Liver (tissue), 9 donors: ENCODE results near the gene WNT16. TPM values are rescaled to one million over a fixed set of nuclear protein-coding genes. Genes with fewer than 3 reads are reported as not detected.

Source experiments
- DNase-seq: peaks from one replicate; pipeline ENCODE4 v3.0.0-alpha.2; 2017; ENCODE audit warnings: low spot score
- H3K27ac ChIP-seq, 2 donors: one replicate each; pipeline ENCODE4 v1.7.0; 2013; ENCODE audit warnings: inconsistent platforms in 2 of 2, low read length in 2 of 2, control low read depth in 1 of 2, low read depth in 1 of 2, mild to moderate bottlenecking in 1 of 2
- H3K27me3 ChIP-seq, 4 donors: one replicate each; pipeline versions ENCODE4 v1.6.1 to v1.7.0; 2013; ENCODE audit warnings: low read length in 3 of 4, inconsistent platforms in 1 of 4, mild to moderate bottlenecking in 1 of 4, moderate library complexity in 1 of 4; ENCODE audit not compliant: control insufficient read depth in 4 of 4, insufficient read depth in 4 of 4
- H3K36me3 ChIP-seq, 4 donors: one replicate each; pipeline versions ENCODE4 v1.6.1 to v1.7.0; 2013; ENCODE audit warnings: low read length in 3 of 4, mild to moderate bottlenecking in 3 of 4, low read depth in 1 of 4, moderate library complexity in 1 of 4; ENCODE audit not compliant: control insufficient read depth in 4 of 4, insufficient read depth in 3 of 4
- H3K4me1 ChIP-seq, 4 donors: one replicate each; pipeline versions ENCODE4 v1.6.1 to v1.7.0; 2013; ENCODE audit warnings: low read length in 3 of 4, mild to moderate bottlenecking in 3 of 4, moderate library complexity in 1 of 4; ENCODE audit not compliant: control insufficient read depth in 4 of 4, insufficient read depth in 4 of 4
- H3K4me3 ChIP-seq, 3 donors: one replicate each; pipeline versions ENCODE4 v1.6.1 to v1.7.0; 2013; ENCODE audit warnings: low read length in 3 of 3, control low read depth in 1 of 3, low read depth in 1 of 3, mild to moderate bottlenecking in 1 of 3
- H3K9ac ChIP-seq, 2 donors: one replicate each; pipeline ENCODE4 v1.7.0; 2013; ENCODE audit warnings: low read length in 2 of 2, mild to moderate bottlenecking in 2 of 2, moderate library complexity in 2 of 2, control low read depth in 1 of 2, low read depth in 1 of 2
- H3K9me3 ChIP-seq, 4 donors: one replicate each; pipeline versions ENCODE4 v1.6.1 to v1.7.0; 2013; ENCODE audit warnings: low read length in 3 of 4; ENCODE audit not compliant: control insufficient read depth in 4 of 4
- ATF3 ChIP-seq: IDR thresholded peaks from 2 replicates; pipeline ENCODE4 v1.6.1; 2016; ENCODE audit warnings: antibody characterized with exemption
- CTCF ChIP-seq: fragments of 150-350 bp; IDR thresholded peaks from 2 replicates; pipeline ENCODE4 v1.5.1; 2017; ENCODE audit warnings: improper control_type of control experiment, low read depth, low read length; ENCODE audit not compliant: missing input control
- FOXA1 ChIP-seq: IDR thresholded peaks from 2 replicates; pipeline ENCODE4 v1.6.1; 2016; ENCODE audit warnings: antibody characterized with exemption
- FOXA2 ChIP-seq: IDR thresholded peaks from 2 replicates; pipeline ENCODE4 v1.6.1; 2016; ENCODE audit warnings: antibody characterized with exemption
- HNF4G ChIP-seq: IDR thresholded peaks from 2 replicates; pipeline ENCODE4 v1.6.1; 2016; ENCODE audit warnings: antibody characterized with exemption
- MAX ChIP-seq: IDR thresholded peaks from 2 replicates; pipeline ENCODE4 v1.6.1; 2016; ENCODE audit warnings: antibody characterized with exemption
- NR2F2 ChIP-seq: IDR thresholded peaks from 2 replicates; pipeline ENCODE4 v1.6.1; 2016; ENCODE audit warnings: antibody characterized with exemption
- REST ChIP-seq: IDR thresholded peaks from 2 replicates; pipeline ENCODE4 v1.6.1; 2016; ENCODE audit warnings: antibody characterized with exemption, mild to moderate bottlenecking
- RXRA ChIP-seq, 2 donors: IDR thresholded peaks; 2 replicates each; pipeline ENCODE4 v1.6.1; 2017 to 2018; ENCODE audit warnings: antibody characterized with exemption in 2 of 2, mild to moderate bottlenecking in 1 of 2
- SP1 ChIP-seq: IDR thresholded peaks from 2 replicates; pipeline ENCODE4 v1.6.1; 2018; ENCODE audit warnings: antibody characterized with exemption, mild to moderate bottlenecking
- TAF1 ChIP-seq: conservative IDR thresholded peaks from 2 replicates; pipeline ENCODE4 v1.6.1; 2016; ENCODE audit warnings: antibody characterized with exemption, mild to moderate bottlenecking
- YY1 ChIP-seq: IDR thresholded peaks from 2 replicates; pipeline ENCODE4 v1.6.1; 2016; ENCODE audit warnings: antibody characterized with exemption, mild to moderate bottlenecking
- WGBS: extraction: QIAGEN DNeasy Blood & Tissue Kit; methylation state at CpG from one replicate; pipeline ENCODE4 v1.1.7; 2013; 5-methylcytosine and 5-hydroxymethylcytosine counted together
- polyA plus RNA-seq, 2 donors: library from polyadenylated mRNA; stranded (reverse) in 1 of 2; unstranded in 1 of 2; fragments of 200-250 nt in 1 of 2; fragments of >200 nt in 1 of 2; fragmentation: Nextera tagmentation in 1 of 2; extraction: Ambion mirVana in 1 of 2; gene quantifications; one replicate each; pipeline versions ENCODE4 v1.2.1 to v1.2.3, GENCODE V29; 2013 to 2015
- total RNA-seq, 2 donors: library from RNA; depleted of rRNA; stranded (reverse); fragments of >200 nt; gene quantifications; one replicate each; pipeline ENCODE4 v1.2.3, GENCODE V29; 2014
- donor health status: healthy.
- donor health status: healthy.
- donor health status: healthy.
- donor health status: healthy.
- donor health status: healthy.

WNT16 gene
- total and polyA plus RNA-seq, 4 donors, result not detected

GRCh38 chr7:121383235-121383910 lies 54.6 kb downstream of the WNT16 start:
- Histone ChIP-seq H3K4me3 (no peak overlapping the region), H3K9me3 (no peaks in the 10 kb centered on the region), H3K9ac (no peak overlapping the region), H3K27ac (no peak overlapping the region), H3K4me1 (peaks cover 0 to 6% (median 0%) of the 10 kb centered on the region in 4 donors), H3K27me3 (no peaks in the 10 kb centered on the region), H3K36me3 (peaks cover 0 to 2% (median under 1%) of the 10 kb centered on the region in 4 donors)
- DNase-seq, result no peak
- WGBS, result 86% methylated on average over 2 of the region's 2 CpGs
- no peak for TF ChIP-seq CTCF
- TF ChIP-seq FOXA1, result no peak
- TF ChIP-seq TAF1, result no peak
- no peak for TF ChIP-seq NR2F2

GRCh38 chr7:121384265-121384664 lies 55.5 kb downstream of the WNT16 start:
- Histone ChIP-seq H3K36me3 (peaks cover 0 to 1% (median under 1%) of the 10 kb centered on the region in 4 donors), H3K4me3 (no peak overlapping the region), H3K27me3 (no peaks in the 10 kb centered on the region), H3K9ac (no peak overlapping the region), H3K27ac (no peak overlapping the region), H3K9me3 (no peaks in the 10 kb centered on the region), H3K4me1 (peaks cover 0 to 6% (median 0%) of the 10 kb centered on the region in 4 donors)
- no peak for DNase-seq
- WGBS, result 78% methylated on average over 2 of the region's 2 CpGs
- no peak for TF ChIP-seq REST
- TF ChIP-seq ATF3, result no peak
- no peak for TF ChIP-seq RXRA (IDR thresholded peaks at IDR 0.05)
- no peak for TF ChIP-seq HNF4G
- TF ChIP-seq TAF1, result no peak
- no peak for TF ChIP-seq FOXA2
- no peak for TF ChIP-seq FOXA1
- no peak for TF ChIP-seq MAX
- no peak for TF ChIP-seq YY1
- TF ChIP-seq SP1, result no peak
